Lung (tissue), 12 donors: ENCODE data around the gene ARHGAP22. TPM values are rescaled to one million over a fixed set of nuclear protein-coding genes. Genes with fewer than 3 reads are reported as not detected.

Experiments
- ATAC-seq: fragments of 200-7000 bp; cut with Tn5 transposase; one replicate; pipeline ENCODE4 v1.9.1; 2020; ENCODE audit warnings: moderate number of reproducible peaks; ENCODE audit not compliant: insufficient read depth, low FRiP score
- DNase-seq, 3 donors: peaks; one replicate each; pipeline ENCODE4 v3.0.0-alpha.2; 2013 to 2017
- H3K27ac ChIP-seq, 2 donors: one replicate each; pipeline ENCODE4 v1.5.1; 2013; ENCODE audit warnings: mild to moderate bottlenecking in 2 of 2, moderate library complexity in 2 of 2, control low read depth in 1 of 2, inconsistent platforms in 1 of 2, low read depth in 1 of 2, low read length in 1 of 2
- H3K27me3 ChIP-seq, 3 donors: one replicate each; pipeline ENCODE4 v1.5.1; 2013; ENCODE audit warnings: low read length in 2 of 3; ENCODE audit not compliant: control insufficient read depth in 3 of 3, insufficient read depth in 3 of 3
- H3K36me3 ChIP-seq, 4 donors: one replicate each; pipeline ENCODE4 v1.5.1; 2013; ENCODE audit warnings: low read length in 4 of 4, mild to moderate bottlenecking in 1 of 4, moderate library complexity in 1 of 4; ENCODE audit not compliant: control insufficient read depth in 4 of 4, insufficient read depth in 4 of 4
- H3K4me1 ChIP-seq, 5 donors: one replicate each; pipeline ENCODE4 v1.5.1; 2013; ENCODE audit warnings: low read length in 5 of 5, mild to moderate bottlenecking in 2 of 5, moderate library complexity in 1 of 5; ENCODE audit not compliant: control insufficient read depth in 5 of 5, insufficient read depth in 5 of 5
- H3K4me3 ChIP-seq: one replicate; pipeline ENCODE4 v1.5.1; 2013; ENCODE audit warnings: mild to moderate bottlenecking, control low read depth, moderate library complexity
- H3K9ac ChIP-seq, 2 donors: one replicate each; pipeline ENCODE4 v1.5.1; 2013; ENCODE audit warnings: low read length in 2 of 2, control low read depth in 1 of 2; ENCODE audit not compliant: insufficient read depth in 1 of 2
- H3K9me3 ChIP-seq, 4 donors: one replicate each; pipeline ENCODE4 v1.5.1; 2013; ENCODE audit warnings: low read length in 3 of 4, mild to moderate bottlenecking in 1 of 4, moderate library complexity in 1 of 4; ENCODE audit not compliant: control insufficient read depth in 4 of 4, insufficient read depth in 3 of 4
- CTCF ChIP-seq: IDR thresholded peaks from 2 replicates; pipeline ENCODE4 v1.5.1; 2012; ENCODE audit warnings: mild to moderate bottlenecking; ENCODE audit errors: control extremely low read depth, extremely low read depth
- WGBS, 2 donors: extraction: QIAGEN DNeasy Blood & Tissue Kit; methylation state at CpG; one replicate each; pipeline ENCODE4 v1.1.7; 2013; 5-methylcytosine and 5-hydroxymethylcytosine counted together
- polyA plus RNA-seq, 2 donors: library from polyadenylated mRNA; stranded (reverse); fragments of 200-250 nt; gene quantifications; one replicate each; pipeline ENCODE4 v1.2.1, GENCODE V29; 2013
- total RNA-seq, 2 donors: library from RNA; depleted of rRNA in 1 of 2; stranded (reverse); fragments of >200 nt in 1 of 2; gene quantifications; one replicate each; pipeline ENCODE4 v1.2.1, GENCODE V29; 2014 to 2021
- donor health status: control.
- donor health status: control.
- donor health status: Bipolar disorder and iron deficiency.
- donor health status: healthy.
- donor health status: DM: yes; HTN: yes; CAD: no.

The ARHGAP22 gene
- total and polyA plus RNA-seq, 4 donors = 3.2 to 6.9 (median 4.1) TPM

DNA sequence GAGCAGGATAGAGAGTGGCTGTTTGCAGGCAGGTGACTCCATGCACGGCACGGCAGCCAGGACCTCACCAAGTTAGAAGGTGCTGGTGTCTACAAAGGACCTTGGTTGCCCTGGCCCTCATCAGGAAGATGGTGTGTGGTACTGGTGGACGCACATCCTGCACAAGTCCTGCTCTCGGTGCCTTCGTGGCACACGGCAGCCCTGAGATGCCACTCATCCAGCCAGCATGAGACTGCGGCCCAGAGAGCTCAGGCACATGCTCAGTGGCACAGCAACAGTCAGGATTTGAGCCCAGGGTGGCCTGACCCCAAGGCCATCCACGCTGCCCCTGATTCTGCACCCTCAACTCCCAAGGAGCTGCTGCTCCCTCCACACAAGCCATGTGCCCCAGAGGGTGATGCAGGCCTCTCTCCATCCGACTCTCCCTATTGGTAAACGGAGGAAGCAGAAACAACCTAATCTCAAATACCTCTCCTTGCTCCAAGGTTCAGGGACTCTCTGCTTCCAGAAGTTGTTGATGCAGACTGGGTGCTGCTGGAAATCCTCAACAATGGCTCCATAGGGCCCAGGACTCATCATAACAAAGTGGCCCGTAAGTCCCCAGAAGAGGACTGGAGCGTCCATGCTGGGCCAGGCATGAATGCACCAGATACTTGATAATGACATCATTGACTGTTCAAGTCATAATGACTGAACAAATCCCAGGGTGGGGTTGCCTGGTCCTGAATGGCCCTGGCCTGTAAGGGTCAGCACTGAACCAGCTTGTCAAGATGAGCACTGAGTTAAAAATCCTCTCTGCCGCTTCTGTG, 93.6 kb downstream of the ARHGAP22 start:
- no peak for ATAC-seq
- no peaks in the 10 kb centered on the region for H3K27me3 ChIP-seq
- no peak for DNase-seq

DNA sequence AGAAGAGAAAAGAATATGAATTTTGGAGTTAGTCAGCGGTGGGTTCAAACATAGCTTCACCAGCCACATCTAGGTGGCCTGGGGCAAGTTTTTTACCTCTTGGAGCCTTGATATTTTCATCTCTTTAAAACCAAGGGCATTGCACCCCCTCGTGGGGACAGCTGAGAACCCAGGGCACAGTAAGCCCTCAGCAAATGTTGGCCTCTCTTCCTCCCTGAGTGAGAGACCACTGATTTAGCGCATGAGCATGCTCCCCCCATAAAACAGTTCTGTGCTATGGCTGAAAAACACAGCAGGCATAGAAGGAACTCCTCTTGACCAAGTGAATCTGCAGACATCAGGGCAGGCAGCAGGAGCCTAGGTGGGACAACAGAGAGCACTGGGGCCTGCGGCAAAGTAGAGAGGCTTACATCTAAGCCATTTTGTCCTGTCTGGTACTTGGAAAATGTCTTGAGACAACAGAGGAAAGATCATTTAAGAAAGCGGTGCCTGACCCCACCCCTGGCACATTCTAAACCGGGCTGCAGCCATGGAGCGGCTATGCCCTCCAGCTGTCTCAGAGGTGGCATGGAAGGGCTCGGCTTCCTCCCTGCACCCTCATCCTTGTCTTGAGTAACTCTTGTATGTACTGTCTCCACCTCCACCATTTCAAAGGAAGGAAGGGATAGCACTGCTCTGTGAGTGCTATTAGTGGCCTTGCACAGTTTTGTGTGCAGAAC, 94.7 kb downstream of the ARHGAP22 start:
- Histone ChIP-seq H3K4me3 (no peak overlapping the region), H3K27me3 (no peaks in the 10 kb centered on the region), H3K9ac (no peak overlapping the region), H3K4me1 (peaks cover 0 to 3% (median 0%) of the 10 kb centered on the region in 5 donors), H3K36me3 (no peaks in the 10 kb centered on the region), H3K27ac (no peak overlapping the region), H3K9me3 (no peaks in the 10 kb centered on the region)
- no peak for TF ChIP-seq CTCF
- DNase-seq (peak in 1 of 3 donors; percentile 26), ATAC-seq (no peak)
- WGBS, 2 donors = 88% methylated on average over 8 of the region's 8 CpGs

More for the DNA sequence above, 93.6 kb downstream of the ARHGAP22 start:
- H3K4me3 ChIP-seq = no peak overlapping the region
- TF ChIP-seq CTCF = no peak
- H3K36me3 ChIP-seq = no peaks in the 10 kb centered on the region
- no peak overlapping the region for H3K9ac ChIP-seq
- no peaks in the 10 kb centered on the region for H3K9me3 ChIP-seq
- 86 to 94% methylated on average over 13 of the region's 13 CpGs for WGBS, 2 donors
- H3K4me1 ChIP-seq = peaks cover 0 to 3% (median 0%) of the 10 kb centered on the region in 5 donors
- H3K27ac ChIP-seq = no peak overlapping the region

DNA sequence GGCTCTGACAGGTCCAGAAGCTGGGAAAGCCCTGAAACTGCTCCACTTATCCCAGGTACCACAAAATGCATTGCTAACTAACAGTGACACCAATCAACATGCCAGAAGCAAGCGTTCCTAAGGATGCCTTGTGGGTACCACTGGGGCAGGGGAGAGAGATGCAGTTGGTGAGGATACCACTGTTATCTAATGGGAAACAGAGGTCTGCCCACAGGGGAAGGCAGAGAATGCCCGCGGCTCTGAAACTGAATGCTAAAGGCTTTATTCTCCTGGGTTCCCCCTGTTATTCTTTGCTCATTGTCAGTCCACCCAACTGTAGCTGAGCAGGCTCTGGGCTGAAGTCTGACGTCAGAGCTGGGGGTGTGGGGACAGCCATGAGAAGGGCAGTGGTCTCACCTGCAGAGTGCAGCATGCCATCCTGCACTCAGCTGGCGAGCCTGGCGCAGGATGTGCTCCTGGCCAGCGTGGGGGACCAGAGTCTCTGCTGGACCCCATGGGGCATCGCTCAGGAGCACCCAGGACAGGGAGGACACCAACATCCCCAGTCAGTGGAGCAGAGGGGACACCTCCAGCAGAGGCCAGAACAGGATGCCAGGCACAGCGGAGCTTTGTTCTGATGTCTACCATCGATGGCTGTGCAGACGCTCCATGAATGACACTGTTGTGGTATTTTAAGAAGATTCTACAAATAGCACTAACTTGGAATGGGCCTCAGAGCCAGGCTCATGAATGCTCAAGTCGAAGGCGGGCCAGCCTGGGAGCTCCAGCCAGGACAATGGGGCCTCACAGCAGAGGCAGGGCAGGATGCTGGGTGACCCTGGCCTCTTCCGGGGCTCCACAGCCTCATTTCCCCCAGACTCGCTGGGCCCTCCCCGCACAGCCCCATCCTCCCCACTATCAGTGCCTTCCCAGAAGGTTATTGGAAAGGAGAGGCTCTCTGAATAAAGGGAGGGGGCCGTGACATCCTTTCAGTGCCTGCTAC, 95.8 kb downstream of the ARHGAP22 start:
- DNase-seq (peak in 1 of 3 donors; percentile 10), ATAC-seq (no peak)
- no peaks in the 10 kb centered on the region for H3K27me3 ChIP-seq
- H3K27ac ChIP-seq = no peak overlapping the region
- peaks cover 0 to 3% (median 0%) of the 10 kb centered on the region in 5 donors for H3K4me1 ChIP-seq
- no peak for TF ChIP-seq CTCF
- H3K4me3 ChIP-seq = no peak overlapping the region
- no peaks in the 10 kb centered on the region for H3K9me3 ChIP-seq
- no peak overlapping the region for H3K9ac ChIP-seq
- WGBS, 2 donors = 74 to 80% methylated on average over 17 of the region's 17 CpGs
- H3K36me3 ChIP-seq = no peaks in the 10 kb centered on the region
